CD4-positive, alpha-beta T cell treated with Interleukin-12 subunit alpha and Interleukin-12 subunit beta, for 1 hour (primary cell): ENCODE data around the gene CDKL5.

Experiments
- DNase-seq: peaks from one replicate; pipeline ENCODE4 v3.0.0-alpha.2; 2020

The CDKL5 gene

GRCh38 chrX:18652636-18653035 lies 227.2 kb downstream of the CDKL5 start:
- DNase-seq, result no peak

GRCh38 chrX:18654875-18655836 lies 229.7 kb downstream of the CDKL5 start:
- no peak for DNase-seq

GRCh38 chrX:18661273-18661672 lies 235.9 kb downstream of the CDKL5 start:
- no peak for DNase-seq

GRCh38 chrX:18664947-18665346 lies 239.5 kb downstream of the CDKL5 start:
- no peak for DNase-seq

- DNase-seq, result no peak
These were observed 241.2 kb downstream of the CDKL5 start for GRCh38 chrX:18666614-18667013.

- DNase-seq, result no peak
These were observed 242.8 kb downstream of the CDKL5 start for GRCh38 chrX:18668071-18668835.

- DNase-seq, result no peak
These were observed 246.6 kb downstream of the CDKL5 start, which contains the start of gene RS1 for GRCh38 chrX:18672008-18672407. Gene RS1 (minus strand): TSS chrX:18672108. CDS start chrX:18672068, 40 bp downstream.

- DNase-seq, result no peak
These were observed 249.0 kb downstream of the CDKL5 start for GRCh38 chrX:18674417-18674787.

- DNase-seq, result peak; percentile 89
These were observed 249.7 kb downstream of the CDKL5 start for GRCh38 chrX:18674788-18675735.

GRCh38 chrX:18676050-18676449 lies 250.6 kb downstream of the CDKL5 start:
- DNase-seq, result no peak

GRCh38 chrX:18676470-18676869 lies 251.1 kb downstream of the CDKL5 start:
- DNase-seq, result no peak

GRCh38 chrX:18677161-18677869 lies 251.9 kb downstream of the CDKL5 start:
- no peak for DNase-seq

GRCh38 chrX:18681996-18682395 lies 256.6 kb downstream of the CDKL5 start:
- DNase-seq, result no peak

- DNase-seq, result no peak
These were observed 257.6 kb downstream of the CDKL5 start for GRCh38 chrX:18682979-18683387.

- no peak for DNase-seq
These were observed 262.6 kb downstream of the CDKL5 start for GRCh38 chrX:18687856-18688495.

- DNase-seq, result no peak
These were observed 266.0 kb downstream of the CDKL5 start for GRCh38 chrX:18691431-18691830.

GRCh38 chrX:18692541-18692940 lies 267.1 kb downstream of the CDKL5 start:
- no peak for DNase-seq

- DNase-seq, result no peak
These were observed 271.2 kb downstream of the CDKL5 start for GRCh38 chrX:18696653-18697052.

GRCh38 chrX:18698737-18699650 lies 273.6 kb downstream of the CDKL5 start:
- DNase-seq, result no peak

GRCh38 chrX:18701621-18702361 lies 276.4 kb downstream of the CDKL5 start:
- no peak for DNase-seq
